ENCODE measurements around the gene GOLGA6L10.
"Not testable (repeated sequence)": the region's sequence is repeated elsewhere in the genome, so short reads cannot be mapped to it uniquely, and the experiment has no call there.

GOLGA6L10 gene, protein sequence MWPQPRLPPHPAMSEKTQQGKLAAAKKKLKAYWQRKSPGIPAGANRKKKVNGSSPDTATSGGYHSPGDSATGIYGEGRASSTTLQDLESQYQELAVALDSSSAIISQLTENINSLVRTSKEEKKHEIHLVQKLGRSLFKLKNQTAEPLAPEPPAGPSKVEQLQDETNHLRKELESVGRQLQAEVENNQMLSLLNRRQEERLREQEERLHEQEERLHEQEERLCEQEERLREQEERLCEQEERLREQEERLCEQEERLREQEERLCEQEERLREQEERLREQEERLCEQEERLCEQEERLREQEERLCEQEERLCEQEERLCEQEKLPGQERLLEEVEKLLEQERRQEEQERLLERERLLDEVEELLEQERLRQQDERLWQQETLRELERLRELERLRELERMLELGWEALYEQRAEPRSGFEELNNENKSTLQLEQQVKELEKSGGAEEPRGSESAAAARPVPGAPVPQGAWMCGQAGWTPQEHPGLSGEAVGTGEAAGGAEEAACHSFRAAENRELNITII

GRCh38 chr15:82349375-82349774 lies at the start of gene GOLGA6L10:
Gene GOLGA6L10, minus strand, starts transcription at chr15:82349475. Its CDS starts 100 bp downstream, at chr15:82349375.
- TF ChIP-seq YY1 (IDR thresholded peaks at IDR 0.05; ENCODE audit: low read depth); TAF1 (IDR thresholded peaks at IDR 0.05; ENCODE audit: low read depth); USF1 (IDR thresholded peaks at IDR 0.05): not testable (repeated sequence)

- no peak for TF ChIP-seq TEAD4 (IDR thresholded peaks at IDR 0.05)
- no peak for TF ChIP-seq EP300 (IDR thresholded peaks at IDR 0.05; ENCODE audit: borderline replicate concordance)
- TF ChIP-seq ZBTB7A (IDR thresholded peaks at IDR 0.05; ENCODE audit: low read depth), result no peak
- TF ChIP-seq NFIC (IDR thresholded peaks at IDR 0.05), result no peak
- no peak for TF ChIP-seq TAF1 (IDR thresholded peaks at IDR 0.05; ENCODE audit: low read depth)
Measured at GRCh38 chr15:82398785-82399184, 49.5 kb upstream of the GOLGA6L10 start.

- no peak for TF ChIP-seq TCF12 (IDR thresholded peaks at IDR 0.05; ENCODE audit: low read depth)
- no peak for TF ChIP-seq FOXM1 (IDR thresholded peaks at IDR 0.05; ENCODE audit: borderline replicate concordance, low read depth)
- TF ChIP-seq CREB1 (IDR thresholded peaks at IDR 0.05; ENCODE audit: low read depth), result no peak
- TF ChIP-seq USF1 (IDR thresholded peaks at IDR 0.05), result no peak
- TF ChIP-seq YY1 (IDR thresholded peaks at IDR 0.05; ENCODE audit: low read depth), result no peak
- TF ChIP-seq RAD21 (IDR thresholded peaks at IDR 0.05; ENCODE audit: low read depth), result no peak
- TF ChIP-seq TAF1 (IDR thresholded peaks at IDR 0.05; ENCODE audit: low read depth), result no peak
- TF ChIP-seq EGR1 (IDR thresholded peaks at IDR 0.05), result no peak
- no peak for TF ChIP-seq NFIC (IDR thresholded peaks at IDR 0.05)
- no peak for TF ChIP-seq EP300 (IDR thresholded peaks at IDR 0.05; ENCODE audit: borderline replicate concordance)
- no peak for TF ChIP-seq TEAD4 (IDR thresholded peaks at IDR 0.05)
- TF ChIP-seq CEBPB (IDR thresholded peaks at IDR 0.05), result no peak
- TF ChIP-seq ZBTB7A (IDR thresholded peaks at IDR 0.05; ENCODE audit: low read depth), result no peak
- TF ChIP-seq, protein P1, sequence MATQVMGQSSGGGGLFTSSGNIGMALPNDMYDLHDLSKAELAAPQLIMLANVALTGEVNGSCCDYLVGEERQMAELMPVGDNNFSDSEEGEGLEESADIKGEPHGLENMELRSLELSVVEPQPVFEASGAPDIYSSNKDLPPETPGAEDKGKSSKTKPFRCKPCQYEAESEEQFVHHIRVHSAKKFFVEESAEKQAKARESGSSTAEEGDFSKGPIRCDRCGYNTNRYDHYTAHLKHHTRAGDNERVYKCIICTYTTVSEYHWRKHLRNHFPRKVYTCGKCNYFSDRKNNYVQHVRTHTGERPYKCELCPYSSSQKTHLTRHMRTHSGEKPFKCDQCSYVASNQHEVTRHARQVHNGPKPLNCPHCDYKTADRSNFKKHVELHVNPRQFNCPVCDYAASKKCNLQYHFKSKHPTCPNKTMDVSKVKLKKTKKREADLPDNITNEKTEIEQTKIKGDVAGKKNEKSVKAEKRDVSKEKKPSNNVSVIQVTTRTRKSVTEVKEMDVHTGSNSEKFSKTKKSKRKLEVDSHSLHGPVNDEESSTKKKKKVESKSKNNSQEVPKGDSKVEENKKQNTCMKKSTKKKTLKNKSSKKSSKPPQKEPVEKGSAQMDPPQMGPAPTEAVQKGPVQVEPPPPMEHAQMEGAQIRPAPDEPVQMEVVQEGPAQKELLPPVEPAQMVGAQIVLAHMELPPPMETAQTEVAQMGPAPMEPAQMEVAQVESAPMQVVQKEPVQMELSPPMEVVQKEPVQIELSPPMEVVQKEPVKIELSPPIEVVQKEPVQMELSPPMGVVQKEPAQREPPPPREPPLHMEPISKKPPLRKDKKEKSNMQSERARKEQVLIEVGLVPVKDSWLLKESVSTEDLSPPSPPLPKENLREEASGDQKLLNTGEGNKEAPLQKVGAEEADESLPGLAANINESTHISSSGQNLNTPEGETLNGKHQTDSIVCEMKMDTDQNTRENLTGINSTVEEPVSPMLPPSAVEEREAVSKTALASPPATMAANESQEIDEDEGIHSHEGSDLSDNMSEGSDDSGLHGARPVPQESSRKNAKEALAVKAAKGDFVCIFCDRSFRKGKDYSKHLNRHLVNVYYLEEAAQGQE (IDR thresholded peaks at IDR 0.05; ENCODE audit: low read depth), result no peak
- TF ChIP-seq MAX (IDR thresholded peaks at IDR 0.05), result no peak
Measured at GRCh38 chr15:82397817-82398216, 48.5 kb upstream of the GOLGA6L10 start.

DNA sequence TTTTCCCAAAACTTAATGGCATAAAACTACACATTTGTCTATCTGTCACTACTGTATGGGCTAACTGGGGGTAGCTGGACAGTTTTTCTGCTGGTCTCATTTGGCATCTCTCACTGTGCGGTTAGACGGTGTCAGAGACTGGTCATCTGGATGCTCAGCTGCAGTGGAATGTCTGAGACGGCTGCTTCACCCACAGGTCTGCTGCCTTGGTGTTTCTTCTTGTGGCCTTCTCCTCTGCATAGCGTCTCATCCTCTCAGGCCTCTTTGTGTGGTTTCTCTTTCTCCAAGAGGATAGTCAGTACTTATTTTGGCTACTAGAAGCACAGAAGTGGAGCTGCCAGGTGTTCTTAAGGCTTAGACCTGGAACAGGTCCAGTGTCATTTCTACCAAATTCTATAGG lies 44.4 kb upstream of the GOLGA6L10 start:
- TF ChIP-seq TEAD4 (IDR thresholded peaks at IDR 0.05) (no peak), EP300 (IDR thresholded peaks at IDR 0.05; ENCODE audit: borderline replicate concordance) (no peak), NFIC (IDR thresholded peaks at IDR 0.05) (no peak), USF1 (IDR thresholded peaks at IDR 0.05) (no peak), CEBPB (IDR thresholded peaks at IDR 0.05) (no peak), CREB1 (IDR thresholded peaks at IDR 0.05; ENCODE audit: low read depth) (no peak), RAD21 (IDR thresholded peaks at IDR 0.05; ENCODE audit: low read depth) (no peak), TAF1 (IDR thresholded peaks at IDR 0.05; ENCODE audit: low read depth) (no peak), TCF12 (IDR thresholded peaks at IDR 0.05; ENCODE audit: low read depth) (no peak), YY1 (IDR thresholded peaks at IDR 0.05; ENCODE audit: low read depth) (no peak), ZBTB7A (IDR thresholded peaks at IDR 0.05; ENCODE audit: low read depth) (no peak), FOXM1 (IDR thresholded peaks at IDR 0.05; ENCODE audit: borderline replicate concordance, low read depth) (no peak), EGR1 (IDR thresholded peaks at IDR 0.05) (no peak), MAX (IDR thresholded peaks at IDR 0.05) (no peak)
- TF ChIP-seq, protein P1 (IDR thresholded peaks at IDR 0.05; ENCODE audit: low read depth), result no peak

GRCh38 chr15:82379552-82379951 lies 30.3 kb upstream of the GOLGA6L10 start:
- TF ChIP-seq RAD21 (IDR thresholded peaks at IDR 0.05; ENCODE audit: low read depth), result peak; percentile 8; the same call in 1 of the 2 replicates
